ENCODE results near the gene PPFIBP2. TPM values are rescaled to one million over a fixed set of nuclear protein-coding genes. Genes with fewer than 3 reads are reported as not detected.

The PPFIBP2 gene
- total RNA-seq, 1 donor from 2014 or later = 10.1 TPM

DNA sequence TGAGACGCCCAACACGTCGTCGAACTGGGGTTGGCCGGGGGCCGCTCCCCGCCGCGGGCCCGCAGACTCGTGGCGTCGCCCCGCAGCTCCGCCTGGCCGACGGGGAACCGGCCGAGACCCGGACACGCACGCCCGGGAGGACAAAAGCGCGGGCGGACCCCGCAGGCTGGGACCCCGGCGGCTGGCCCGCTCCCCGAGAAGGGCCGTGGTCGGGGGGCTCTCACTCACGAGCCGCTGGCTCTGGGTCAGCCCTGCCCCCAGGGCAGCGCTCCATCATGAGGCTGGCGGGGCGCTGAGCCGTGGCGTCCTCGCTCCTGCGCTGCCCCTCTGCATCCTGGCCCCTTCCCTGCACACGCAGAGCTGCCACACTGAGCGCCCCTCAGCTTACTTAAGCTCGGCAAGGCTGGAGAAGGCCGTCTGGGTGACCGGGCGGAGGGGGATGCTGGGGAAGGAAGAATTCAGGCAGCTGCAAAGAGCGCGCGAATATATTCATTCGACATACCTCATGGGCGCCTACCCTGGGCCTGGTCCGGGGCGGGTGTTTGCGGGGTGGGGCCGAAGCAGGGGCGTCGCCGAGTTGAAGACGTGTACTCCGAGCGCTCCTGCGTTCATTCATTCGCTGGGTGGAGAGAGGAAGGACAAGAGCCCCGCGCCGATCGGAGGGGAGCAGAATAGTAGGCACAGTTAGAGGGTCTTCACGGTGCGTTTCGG lies 160.1 kb downstream of the PPFIBP2 start:
- Mint-ChIP-seq H3K36me3 (ENCODE audit: low read depth) (no peaks in the 10 kb centered on the region), H3K27me3 (ENCODE audit: low read depth) (peaks cover 36% of the 10 kb centered on the region), H3K4me1 (peaks cover 35% of the 10 kb centered on the region), H3K4me3 (peak overlapping the region; percentile 81), H3K9me3 (no peaks in the 10 kb centered on the region), H3K27ac (ENCODE audit: unreplicated experiment) (no peak overlapping the region)
- peak; percentile 25 for DNase-seq (ENCODE audit: low read depth, low spot score)
- TF ChIP-seq CTCF (conservative IDR thresholded peaks at IDR 0.05) = no peak

DNA sequence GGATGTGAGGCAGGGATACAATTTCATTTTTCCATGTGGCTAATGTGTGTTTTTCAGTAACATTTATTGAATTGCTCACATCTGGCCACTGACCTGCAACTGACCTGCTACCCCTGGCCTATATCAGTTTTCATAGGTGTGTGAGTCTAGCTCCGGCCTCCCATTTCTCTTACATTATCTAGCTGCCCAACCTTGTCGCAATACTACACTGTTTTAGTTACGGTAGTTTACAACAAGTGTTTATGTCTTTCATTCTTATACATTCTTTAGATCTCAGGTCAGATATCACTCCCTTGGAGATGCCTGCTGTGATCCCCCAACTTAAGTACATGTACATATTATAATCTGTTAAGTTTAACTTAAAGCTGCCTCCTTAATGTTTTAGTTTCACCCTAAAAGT lies 161.8 kb downstream of the PPFIBP2 start:
- TF ChIP-seq CTCF (conservative IDR thresholded peaks at IDR 0.05) = no peak
- no peak for DNase-seq (ENCODE audit: low read depth, low spot score)
- Mint-ChIP-seq H3K9me3 (no peaks in the 10 kb centered on the region), H3K36me3 (ENCODE audit: low read depth) (no peaks in the 10 kb centered on the region), H3K27me3 (ENCODE audit: low read depth) (peaks cover 36% of the 10 kb centered on the region), H3K4me1 (peaks cover 30% of the 10 kb centered on the region), H3K4me3 (no peak overlapping the region), H3K27ac (ENCODE audit: unreplicated experiment) (no peak overlapping the region)

DNA sequence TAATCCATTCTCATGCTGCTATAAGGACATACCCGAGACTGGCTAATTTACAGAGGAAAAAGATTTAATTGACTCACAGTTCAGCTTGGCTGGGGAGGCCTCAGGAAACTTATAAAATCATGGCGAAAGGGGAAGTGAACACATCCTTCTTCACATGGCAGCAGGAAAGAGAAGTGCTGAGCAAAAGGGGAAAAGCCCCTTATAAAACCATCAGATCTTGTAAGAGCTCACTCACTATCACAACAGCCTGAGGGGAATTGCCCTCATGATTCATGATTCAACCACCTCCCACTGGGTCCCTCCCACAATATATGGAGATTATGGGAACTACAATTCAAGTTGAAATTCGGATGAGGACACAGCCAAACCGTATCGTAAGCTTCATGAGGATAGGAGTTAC lies 163.3 kb downstream of the PPFIBP2 start:
- Mint-ChIP-seq H3K36me3 (ENCODE audit: low read depth) (no peaks in the 10 kb centered on the region), H3K27ac (ENCODE audit: unreplicated experiment) (no peak overlapping the region), H3K9me3 (no peaks in the 10 kb centered on the region), H3K4me3 (no peak overlapping the region), H3K4me1 (peaks cover 30% of the 10 kb centered on the region), H3K27me3 (ENCODE audit: low read depth) (peaks cover 36% of the 10 kb centered on the region)
- DNase-seq (ENCODE audit: low read depth, low spot score) = no peak
- TF ChIP-seq CTCF (conservative IDR thresholded peaks at IDR 0.05) = no peak

DNA sequence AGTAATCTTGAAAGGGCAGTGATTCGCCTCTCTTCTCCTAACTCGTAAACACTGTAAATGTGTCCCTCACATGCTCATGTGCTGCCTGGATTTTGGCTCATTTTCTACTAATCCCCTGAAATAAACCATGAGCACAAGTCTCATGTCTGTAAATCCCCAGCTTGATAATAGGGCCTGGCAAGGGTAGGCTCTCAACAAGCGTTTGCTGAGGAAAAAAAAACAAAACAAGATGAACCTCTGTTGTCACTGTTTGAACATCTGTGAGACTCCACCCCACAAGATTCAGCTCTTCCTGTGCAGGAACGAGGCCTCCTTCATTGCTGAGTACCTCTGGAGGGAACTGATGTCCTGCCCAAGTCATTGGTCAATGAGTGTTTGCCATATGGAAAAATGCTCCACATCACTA lies 164.0 kb downstream of the PPFIBP2 start:
- Mint-ChIP-seq H3K4me1 (peaks cover 24% of the 10 kb centered on the region), H3K36me3 (ENCODE audit: low read depth) (no peaks in the 10 kb centered on the region), H3K9me3 (no peaks in the 10 kb centered on the region), H3K27ac (ENCODE audit: unreplicated experiment) (no peak overlapping the region), H3K4me3 (no peak overlapping the region), H3K27me3 (ENCODE audit: low read depth) (peaks cover 28% of the 10 kb centered on the region)
- TF ChIP-seq CTCF (conservative IDR thresholded peaks at IDR 0.05) = no peak
- no peak for DNase-seq (ENCODE audit: low read depth, low spot score)

DNA sequence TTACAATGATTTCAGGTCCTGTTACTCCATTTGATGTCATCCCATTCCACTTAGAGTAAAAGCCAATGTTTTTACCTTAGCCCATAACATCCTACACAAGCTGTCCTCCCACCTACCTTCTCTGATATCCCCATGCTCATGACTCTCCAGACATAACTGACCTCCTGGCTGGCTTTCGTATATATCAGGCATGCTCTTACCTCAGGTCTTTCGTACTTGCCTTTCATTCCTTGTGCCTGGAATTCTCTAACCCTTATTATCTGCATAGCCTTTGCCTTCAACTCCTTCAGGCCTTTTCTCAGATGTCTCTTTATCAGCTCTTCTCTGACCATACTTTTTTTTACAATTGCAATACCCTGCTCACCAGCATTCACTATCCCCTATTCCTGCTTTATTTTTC lies 169.8 kb downstream of the PPFIBP2 start:
- no peaks in the 10 kb centered on the region for H3K27me3 Mint-ChIP-seq (ENCODE audit: low read depth)
- no peak for DNase-seq (ENCODE audit: low read depth, low spot score)
- no peak overlapping the region for H3K4me3 Mint-ChIP-seq
- H3K36me3 Mint-ChIP-seq (ENCODE audit: low read depth) = no peaks in the 10 kb centered on the region
- peaks cover 5% of the 10 kb centered on the region for H3K4me1 Mint-ChIP-seq
- no peak overlapping the region for H3K27ac Mint-ChIP-seq (ENCODE audit: unreplicated experiment)
- TF ChIP-seq CTCF (conservative IDR thresholded peaks at IDR 0.05) = no peak
- H3K9me3 Mint-ChIP-seq = no peaks in the 10 kb centered on the region
